Activated CD4-positive, alpha-beta T cell treated with anti-CD3 and anti-CD28 coated beads, Interleukin-2, Interleukin-6, amounts not matched to agents 100 ng/mL and 50 ng/mL, durations not matched to agents 16 hours and 8 hours (primary cell): Measurements from ENCODE around the gene NMNAT2.
"Not testable (repeated sequence)": the region's sequence is repeated elsewhere in the genome, so short reads cannot be mapped to it uniquely, and the experiment has no call there.

Experiments used
- DNase-seq: peaks from one replicate; pipeline ENCODE4 v3.0.0-alpha.2; 2020

The NMNAT2 gene

GRCh38 chr1:183251101-183251958 lies 166.8 kb downstream of the NMNAT2 start:
- no peak for DNase-seq

GRCh38 chr1:183249941-183250452 lies 168.2 kb downstream of the NMNAT2 start:
- no peak for DNase-seq

- no peak for DNase-seq
Measured at GRCh38 chr1:183248989-183249691, 169.0 kb downstream of the NMNAT2 start.

- no peak for DNase-seq
Measured at GRCh38 chr1:183247931-183248330, 170.2 kb downstream of the NMNAT2 start.

- no peak for DNase-seq
Measured at GRCh38 chr1:183247484-183247883, 170.7 kb downstream of the NMNAT2 start.

- no peak for DNase-seq
Measured at GRCh38 chr1:183247066-183247465, 171.1 kb downstream of the NMNAT2 start.

GRCh38 chr1:183246436-183246835 lies 171.7 kb downstream of the NMNAT2 start:
- DNase-seq: no peak

- DNase-seq: no peak
Measured at GRCh38 chr1:183245357-183245756, 172.8 kb downstream of the NMNAT2 start.

- DNase-seq: no peak
Measured at GRCh38 chr1:183244466-183244865, 173.7 kb downstream of the NMNAT2 start.

GRCh38 chr1:183243161-183244050 lies 174.8 kb downstream of the NMNAT2 start:
- no peak for DNase-seq

- DNase-seq: no peak
Measured at GRCh38 chr1:183242556-183242955, 175.6 kb downstream of the NMNAT2 start.

GRCh38 chr1:183241471-183241870 lies 176.7 kb downstream of the NMNAT2 start:
- no peak for DNase-seq

GRCh38 chr1:183240853-183241252 lies 177.3 kb downstream of the NMNAT2 start:
- DNase-seq: not testable (repeated sequence)

- DNase-seq: no peak
Measured at GRCh38 chr1:183240526-183240825, 177.7 kb downstream of the NMNAT2 start.

- DNase-seq: no peak
Measured at GRCh38 chr1:183239793-183240525, 178.2 kb downstream of the NMNAT2 start.

- no peak for DNase-seq
Measured at GRCh38 chr1:183239220-183239742, 178.9 kb downstream of the NMNAT2 start.

GRCh38 chr1:183238071-183238470 lies 180.1 kb downstream of the NMNAT2 start:
- DNase-seq: no peak

- DNase-seq: no peak
Measured at GRCh38 chr1:183237046-183237445, 181.1 kb downstream of the NMNAT2 start.

- no peak for DNase-seq
Measured at GRCh38 chr1:183236158-183236725, 181.9 kb downstream of the NMNAT2 start.

- DNase-seq: no peak
Measured at GRCh38 chr1:183235503-183235902, 182.7 kb downstream of the NMNAT2 start.

GRCh38 chr1:183234660-183235476 lies 183.3 kb downstream of the NMNAT2 start:
- no peak for DNase-seq
